ENCODE measurements around the gene PDXK. TPM values are rescaled to one million over a fixed set of nuclear protein-coding genes. Genes with fewer than 3 reads are reported as not detected.

Gene PDXK
- total RNA-seq, 6 experiments from 2014 or later, result 52.9 to 87.5 (median 58.9) TPM

GRCh38 chr21:43792406-43792805 lies 73.5 kb downstream of the PDXK start:
- intact Hi-C loops (cut with DNase I), result no loop called here
- H3K27ac ChIP-seq, result no peak overlapping the region
- DNase-seq (no peak), ATAC-seq (no peak)
- TF ChIP-seq POLR2A (IDR thresholded peaks at IDR 0.05) (no peak), CTCF (IDR thresholded peaks at IDR 0.05) (no peak)
- peaks cover 0 to 42% (median 23%) of the 10 kb centered on the region in 4 donors for H3K36me3 ChIP-seq
- peaks cover 0 to 12% (median 5%) of the 10 kb centered on the region in 4 donors for H3K4me1 ChIP-seq
- no peak overlapping the region for H3K4me3 ChIP-seq
- H3K9me3 ChIP-seq, result no peaks in the 10 kb centered on the region
- 90% methylated on average over 6 of the region's 8 CpGs for WGBS (ENCODE audit: insufficient coverage, low coverage, low lambda C conversion rate, missing lambda C conversion rate)
- no peaks in the 10 kb centered on the region for H3K27me3 ChIP-seq

GRCh38 chr21:43793243-43793642 lies 74.3 kb downstream of the PDXK start:
- peaks cover 0 to 12% (median 5%) of the 10 kb centered on the region in 4 donors for H3K4me1 ChIP-seq
- ATAC-seq (no peak), DNase-seq (no peak)
- TF ChIP-seq POLR2A (IDR thresholded peaks at IDR 0.05) (no peak), CTCF (IDR thresholded peaks at IDR 0.05) (no peak)
- H3K9me3 ChIP-seq, result no peaks in the 10 kb centered on the region
- no peak overlapping the region for H3K27ac ChIP-seq
- H3K27me3 ChIP-seq, result no peaks in the 10 kb centered on the region
- peaks cover 0 to 50% (median 30%) of the 10 kb centered on the region in 4 donors for H3K36me3 ChIP-seq
- WGBS (ENCODE audit: insufficient coverage, low coverage, low lambda C conversion rate, missing lambda C conversion rate), result 94% methylated on average over 5 of the region's 16 CpGs
- intact Hi-C loops (cut with DNase I), result no loop called here
- no peak overlapping the region for H3K4me3 ChIP-seq

GRCh38 chr21:43794311-43794710 lies 75.4 kb downstream of the PDXK start:
- DNase-seq (no peak), ATAC-seq (no peak)
- Histone ChIP-seq H3K27me3 (no peaks in the 10 kb centered on the region), H3K4me1 (peaks cover 0 to 12% (median 5%) of the 10 kb centered on the region in 4 donors), H3K4me3 (no peak overlapping the region), H3K9me3 (no peaks in the 10 kb centered on the region), H3K36me3 (peaks cover 0 to 61% (median 30%) of the 10 kb centered on the region in 4 donors), H3K27ac (no peak overlapping the region)
- WGBS (ENCODE audit: insufficient coverage, low coverage, low lambda C conversion rate, missing lambda C conversion rate), result 50% methylated on average over 2 of the region's 12 CpGs
- intact Hi-C loops (cut with DNase I), result no loop called here
- TF ChIP-seq CTCF (IDR thresholded peaks at IDR 0.05), result no peak
- no peak for TF ChIP-seq POLR2A (IDR thresholded peaks at IDR 0.05)

- Histone ChIP-seq H3K4me1 (peaks cover 0 to 12% (median 5%) of the 10 kb centered on the region in 4 donors), H3K27ac (no peak overlapping the region), H3K9me3 (no peaks in the 10 kb centered on the region), H3K36me3 (peaks cover 0 to 64% (median 30%) of the 10 kb centered on the region in 4 donors), H3K4me3 (no peak overlapping the region), H3K27me3 (no peaks in the 10 kb centered on the region)
- no peak for DNase-seq
- 83% methylated on average over 7 of the region's 14 CpGs for WGBS (ENCODE audit: insufficient coverage, low coverage, low lambda C conversion rate, missing lambda C conversion rate)
- ATAC-seq, result no peak
- no peak for TF ChIP-seq POLR2A (IDR thresholded peaks at IDR 0.05)
- TF ChIP-seq CTCF (IDR thresholded peaks at IDR 0.05), result no peak
- intact Hi-C loops (cut with DNase I), result no loop called here
Measured at GRCh38 chr21:43794857-43795256, 75.9 kb downstream of the PDXK start.

- ATAC-seq (no peak), DNase-seq (no peak)
- Histone ChIP-seq H3K27me3 (no peaks in the 10 kb centered on the region), H3K4me1 (no peaks in the 10 kb centered on the region), H3K9me3 (no peaks in the 10 kb centered on the region), H3K4me3 (no peak overlapping the region), H3K36me3 (peaks cover 0 to 78% (median 29%) of the 10 kb centered on the region in 4 donors), H3K27ac (no peak overlapping the region)
- TF ChIP-seq CTCF (IDR thresholded peaks at IDR 0.05) (no peak), POLR2A (IDR thresholded peaks at IDR 0.05) (no peak)
- 68% methylated on average over 10 of the region's 19 CpGs for WGBS (ENCODE audit: insufficient coverage, low coverage, low lambda C conversion rate, missing lambda C conversion rate)
- intact Hi-C loops (cut with DNase I), result no loop called here
Measured at GRCh38 chr21:43797415-43797814, 78.5 kb downstream of the PDXK start.
